ENCODE data around the gene ADAM12. TPM values are rescaled to one million over a fixed set of nuclear protein-coding genes. Genes with fewer than 3 reads are reported as not detected.

ADAM12 gene
- total RNA-seq, 2 experiments from 2014 or later = 1.2 to 1.5 TPM

- ChIA-PET POLR2A (no interaction called here), CTCF (no interaction called here)
- Histone ChIP-seq H3K9me3 (ENCODE audit: control insufficient read depth in 1 of 2, insufficient read depth in 1 of 2, low read length in 2 of 2) (peaks cover 9 to 26% of the 10 kb centered on the region in 2 experiments), H3K4me3 (ENCODE audit: low read length) (no peak overlapping the region), H3K36me3 (ENCODE audit: insufficient read depth, low read length) (no peaks in the 10 kb centered on the region), H3K4me1 (ENCODE audit: insufficient read depth, low read length) (no peaks in the 10 kb centered on the region), H3K27ac (ENCODE audit: low read depth in 1 of 2, low read length in 2 of 2) (no peak overlapping the region), H3K27me3 (ENCODE audit: control insufficient read depth in 1 of 2, insufficient read depth in 2 of 2, low read length in 2 of 2) (no peaks in the 10 kb centered on the region)
- no peak for ATAC-seq (ENCODE audit: poor library complexity)
- no peaks in the 10 kb centered on the region for H3K9me3 Mint-ChIP-seq
- H3K4me1 Mint-ChIP-seq (ENCODE audit: low read depth) = no peaks in the 10 kb centered on the region
- intact Hi-C loops (cut with DNase I, micrococcal nuclease) = no loop called here
- no peaks in the 10 kb centered on the region for H3K36me3 Mint-ChIP-seq (ENCODE audit: low read depth)
- H3K27me3 Mint-ChIP-seq = peaks cover 3% of the 10 kb centered on the region
- no peak overlapping the region for H3K4me3 Mint-ChIP-seq
- H3K27ac Mint-ChIP-seq = no peak overlapping the region
- no peak for TF ChIP-seq CTCF (IDR thresholded peaks at IDR 0.05)
- DNase-seq = no peak
Observed at GRCh38 chr10:126239844-126240243, 148.4 kb downstream of the ADAM12 start.

- Histone ChIP-seq H3K36me3 (ENCODE audit: insufficient read depth, low read length) (no peaks in the 10 kb centered on the region), H3K27me3 (ENCODE audit: control insufficient read depth in 1 of 2, insufficient read depth in 2 of 2, low read length in 2 of 2) (no peaks in the 10 kb centered on the region), H3K4me1 (ENCODE audit: insufficient read depth, low read length) (no peaks in the 10 kb centered on the region), H3K27ac (ENCODE audit: low read depth in 1 of 2, low read length in 2 of 2) (no peak overlapping the region), H3K4me3 (ENCODE audit: low read length) (no peak overlapping the region), H3K9me3 (ENCODE audit: control insufficient read depth in 1 of 2, insufficient read depth in 1 of 2, low read length in 2 of 2) (peaks cover 9 to 27% of the 10 kb centered on the region in 2 experiments)
- ATAC-seq (ENCODE audit: poor library complexity) = no peak
- intact Hi-C loops (cut with DNase I, micrococcal nuclease) = no loop called here
- Mint-ChIP-seq H3K36me3 (ENCODE audit: low read depth) (no peaks in the 10 kb centered on the region), H3K4me3 (no peak overlapping the region), H3K27ac (no peak overlapping the region), H3K27me3 (peaks cover 10% of the 10 kb centered on the region), H3K4me1 (ENCODE audit: low read depth) (no peaks in the 10 kb centered on the region), H3K9me3 (peaks cover 6% of the 10 kb centered on the region)
- CTCF ChIA-PET = no interaction called here
- DNase-seq = no peak
- TF ChIP-seq CTCF (IDR thresholded peaks at IDR 0.05) = no peak
- POLR2A ChIA-PET = no interaction called here
Observed at GRCh38 chr10:126235979-126236851, 152.1 kb downstream of the ADAM12 start.

GRCh38 chr10:126235091-126235978 is 152.9 kb downstream of the ADAM12 start:
- POLR2A ChIA-PET = no interaction called here
- H3K9me3 ChIP-seq (ENCODE audit: control insufficient read depth in 1 of 2, insufficient read depth in 1 of 2, low read length in 2 of 2) = peaks cover 9 to 27% of the 10 kb centered on the region in 2 experiments
- CTCF ChIA-PET = no interaction called here
- H3K4me1 ChIP-seq (ENCODE audit: insufficient read depth, low read length) = no peaks in the 10 kb centered on the region
- DNase-seq = no peak
- no peak for ATAC-seq (ENCODE audit: poor library complexity)
- no peak overlapping the region for H3K4me3 Mint-ChIP-seq
- H3K4me3 ChIP-seq (ENCODE audit: low read length) = no peak overlapping the region
- H3K27me3 Mint-ChIP-seq = peaks cover 7% of the 10 kb centered on the region
- H3K36me3 Mint-ChIP-seq (ENCODE audit: low read depth) = no peaks in the 10 kb centered on the region
- TF ChIP-seq CTCF (IDR thresholded peaks at IDR 0.05) = no peak
- H3K36me3 ChIP-seq (ENCODE audit: insufficient read depth, low read length) = no peaks in the 10 kb centered on the region
- no peaks in the 10 kb centered on the region for H3K27me3 ChIP-seq (ENCODE audit: control insufficient read depth in 1 of 2, insufficient read depth in 2 of 2, low read length in 2 of 2)
- H3K27ac ChIP-seq (ENCODE audit: low read depth in 1 of 2, low read length in 2 of 2) = no peak overlapping the region
- no peaks in the 10 kb centered on the region for H3K4me1 Mint-ChIP-seq (ENCODE audit: low read depth)
- H3K9me3 Mint-ChIP-seq = peaks cover 6% of the 10 kb centered on the region
- no peak overlapping the region for H3K27ac Mint-ChIP-seq
- intact Hi-C loops (cut with DNase I, micrococcal nuclease) = no loop called here

Measured in CD4-positive, alpha-beta T cell (primary cell).